Activated T-cell treated with anti-CD3 and anti-CD28 coated beads, Interleukin-2, amount 50 U/mL, for 1 hour (primary cell): ENCODE measurements around the gene KREMEN2.
"Not testable (repeated sequence)": the region's sequence is repeated elsewhere in the genome, so short reads cannot be mapped to it uniquely, and the experiment has no call there.

Source experiments
- DNase-seq: peaks from one replicate; pipeline ENCODE4 v3.0.0-alpha.2; 2020

KREMEN2 gene

GRCh38 chr16:2963723-2964474, at the start of gene KREMEN2:
KREMEN2 (plus strand) TSS chr16:2964275; CDS start chr16:2964521, 246 bp downstream.
- peak; percentile 51 for DNase-seq

GRCh38 chr16:2915196-2915929, 48.7 kb upstream of the KREMEN2 start:
- no peak for DNase-seq

- DNase-seq = peak; percentile 58
Measured at GRCh38 chr16:2919511-2920255, 44.4 kb upstream of the KREMEN2 start.

- no peak for DNase-seq
Measured at GRCh38 chr16:2923481-2923880, 40.6 kb upstream of the KREMEN2 start.

- DNase-seq = no peak
Measured at GRCh38 chr16:2924901-2925755, 38.9 kb upstream of the KREMEN2 start.

- DNase-seq = no peak
Measured at GRCh38 chr16:2925951-2926649, 38.0 kb upstream of the KREMEN2 start.

- DNase-seq = no peak
Measured at GRCh38 chr16:2926650-2926999, 37.5 kb upstream of the KREMEN2 start.

- DNase-seq = peak; percentile 87
Measured at GRCh38 chr16:2927010-2927646, 36.9 kb upstream of the KREMEN2 start.

- DNase-seq = not testable (repeated sequence)
Measured at GRCh38 chr16:2928151-2928550, 35.9 kb upstream of the KREMEN2 start.

GRCh38 chr16:2928796-2929195, 35.3 kb upstream of the KREMEN2 start:
- DNase-seq = no peak

GRCh38 chr16:2929693-2930092, 34.4 kb upstream of the KREMEN2 start:
- no peak for DNase-seq

- DNase-seq = no peak
Measured at GRCh38 chr16:2930236-2930635, 33.8 kb upstream of the KREMEN2 start.

- not testable (repeated sequence) for DNase-seq
Measured at GRCh38 chr16:2931231-2931914, 32.7 kb upstream of the KREMEN2 start.

- DNase-seq = no peak
Measured at GRCh38 chr16:2933136-2933535, 30.9 kb upstream of the KREMEN2 start.

- DNase-seq = no peak
Measured at GRCh38 chr16:2933701-2934100, 30.4 kb upstream of the KREMEN2 start.

GRCh38 chr16:2934450-2934849, 29.6 kb upstream of the KREMEN2 start:
- no peak for DNase-seq

- DNase-seq = no peak
Measured at GRCh38 chr16:2936436-2937011, 27.6 kb upstream of the KREMEN2 start.

GRCh38 chr16:2937170-2937569, 26.9 kb upstream of the KREMEN2 start:
- no peak for DNase-seq

GRCh38 chr16:2938206-2938605, 25.9 kb upstream of the KREMEN2 start:
- no peak for DNase-seq

GRCh38 chr16:2939968-2940367, 24.1 kb upstream of the KREMEN2 start:
- DNase-seq = no peak

GRCh38 chr16:2942045-2942444, 22.0 kb upstream of the KREMEN2 start:
- no peak for DNase-seq
